ENCODE results near the gene SSBP2. TPM values are rescaled to one million over a fixed set of nuclear protein-coding genes. Genes with fewer than 3 reads are reported as not detected.

SSBP2 gene
- total and polyA plus RNA-seq, 2 donors (not counting 3 experiments of a cell fraction or from before 2014, with no cell fraction given): 9.6 to 11.5 TPM

DNA sequence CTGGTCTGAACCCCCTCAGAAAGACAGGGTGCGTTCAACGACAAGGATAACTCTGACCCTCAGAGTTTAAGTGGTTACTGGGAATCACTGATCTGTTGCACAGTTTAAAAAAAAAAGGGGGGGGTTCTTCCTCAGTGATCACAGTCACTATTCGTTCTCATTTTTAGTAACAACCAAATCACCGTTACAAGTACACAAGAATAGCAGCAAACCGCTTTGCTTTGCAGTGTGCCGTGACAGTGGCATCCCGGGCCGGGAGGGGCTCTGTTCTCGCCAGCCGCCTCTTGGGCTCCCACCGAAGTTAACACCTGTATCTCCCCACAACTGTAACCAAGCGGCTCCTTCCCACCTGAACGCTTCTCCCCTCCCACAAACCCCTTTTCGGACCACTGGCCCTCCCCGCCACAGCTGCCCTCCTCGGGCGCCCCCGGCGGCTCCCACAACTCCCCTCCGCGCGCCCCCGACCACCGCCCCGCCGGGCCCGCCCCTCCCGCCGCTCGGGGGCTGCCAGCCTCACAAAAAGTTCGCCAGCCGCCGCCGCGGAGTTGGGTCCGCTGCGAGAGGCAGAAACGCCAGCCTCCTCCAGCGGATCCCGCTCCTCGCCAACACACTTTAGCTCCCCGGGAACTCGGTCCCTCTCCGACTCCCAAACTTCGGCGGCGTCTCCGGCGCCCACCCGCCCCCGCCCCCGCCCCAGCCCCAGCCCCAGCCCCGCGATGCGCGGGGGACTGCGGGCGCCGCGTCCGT, 1.2 kb downstream of the SSBP2 start:
- dilution Hi-C loops (cut with MboI; ENCODE audit: extremely low pct_ligation_motif_present, low sequenced_read_pairs): no loop called here
- ChIA-PET CTCF (interaction anchor here (0.7 to 4.6 kb wide), 14 partner anchors 38 to 450 kb away, joined by 3 to 89 read pairs (median 14); no protein-coding TSS in a partner anchor), POLR2A (interaction anchor here (0.6 to 1.9 kb wide), 2 partner anchors 102 to 418 kb away, joined by 3 to 37 read pairs; no protein-coding TSS in a partner anchor)
- BruUV-seq (replicated peaks): no TSS peak
- intact Hi-C loops (cut with micrococcal nuclease): loop anchor here (2.0 to 10.0 kb wide), 4 partner anchors 123 to 785 kb away; partner anchors contain the start of gene RASGRF2
- H3K4me2 ChIP-seq (ENCODE audit: insufficient read depth, low read length): peak overlapping the region; percentile 25
- TF ChIP-seq, protein P1, sequence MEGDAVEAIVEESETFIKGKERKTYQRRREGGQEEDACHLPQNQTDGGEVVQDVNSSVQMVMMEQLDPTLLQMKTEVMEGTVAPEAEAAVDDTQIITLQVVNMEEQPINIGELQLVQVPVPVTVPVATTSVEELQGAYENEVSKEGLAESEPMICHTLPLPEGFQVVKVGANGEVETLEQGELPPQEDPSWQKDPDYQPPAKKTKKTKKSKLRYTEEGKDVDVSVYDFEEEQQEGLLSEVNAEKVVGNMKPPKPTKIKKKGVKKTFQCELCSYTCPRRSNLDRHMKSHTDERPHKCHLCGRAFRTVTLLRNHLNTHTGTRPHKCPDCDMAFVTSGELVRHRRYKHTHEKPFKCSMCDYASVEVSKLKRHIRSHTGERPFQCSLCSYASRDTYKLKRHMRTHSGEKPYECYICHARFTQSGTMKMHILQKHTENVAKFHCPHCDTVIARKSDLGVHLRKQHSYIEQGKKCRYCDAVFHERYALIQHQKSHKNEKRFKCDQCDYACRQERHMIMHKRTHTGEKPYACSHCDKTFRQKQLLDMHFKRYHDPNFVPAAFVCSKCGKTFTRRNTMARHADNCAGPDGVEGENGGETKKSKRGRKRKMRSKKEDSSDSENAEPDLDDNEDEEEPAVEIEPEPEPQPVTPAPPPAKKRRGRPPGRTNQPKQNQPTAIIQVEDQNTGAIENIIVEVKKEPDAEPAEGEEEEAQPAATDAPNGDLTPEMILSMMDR (IDR thresholded peaks at IDR 0.05; ENCODE audit: extremely low read depth in 1 of 2, insufficient read depth in 1 of 2, low read depth in 1 of 2, low read length in 2 of 2): peak in 1 of 2 donors; percentile 1
- no peak for TF ChIP-seq POLR2AphosphoS5 (IDR thresholded peaks at IDR 0.05; ENCODE audit: insufficient read depth, low read depth, low read length)
- H3K9me3 ChIP-seq (replicated peaks; ENCODE audit: control insufficient read depth, insufficient read depth, low read length): no peaks in the 10 kb centered on the region
- no peaks in the 10 kb centered on the region for H3K9me1 ChIP-seq (replicated peaks; ENCODE audit: control insufficient read depth, extremely low read depth, insufficient read depth, low read length)
- H3K27me3 ChIP-seq (ENCODE audit: control insufficient read depth in 2 of 2, insufficient read depth in 2 of 2, low read length in 2 of 2): no peaks in the 10 kb centered on the region
- peaks cover 11% of the 10 kb centered on the region for H3K4me1 ChIP-seq (ENCODE audit: control insufficient read depth, extremely low read depth, insufficient read depth, low read length)
- FAIRE-seq (no peak), DNase-seq (ENCODE audit: low read depth, low spot score) (peak; percentile 14)
- H2AFZ ChIP-seq (ENCODE audit: low read depth, low read length): peak overlapping the region; percentile 65
- no peak overlapping the region for H3K27ac ChIP-seq (ENCODE audit: insufficient read depth, low read depth, low read length)
- H3K79me2 ChIP-seq (ENCODE audit: control insufficient read depth, insufficient read depth, low read length): no peaks in the 10 kb centered on the region
- peak overlapping the region; percentile 0 for H3K9ac ChIP-seq (replicated peaks; ENCODE audit: extremely low read depth, insufficient read depth, low read length)
- no peaks in the 10 kb centered on the region for H3K36me3 ChIP-seq (ENCODE audit: control insufficient read depth in 2 of 2, extremely low read depth in 1 of 2, insufficient read depth in 2 of 2, low read length in 2 of 2)
- no peaks in the 10 kb centered on the region for H4K20me1 ChIP-seq (replicated peaks; ENCODE audit: control insufficient read depth, extremely low read depth, insufficient read depth, low read length)
- H3K4me3 ChIP-seq (replicated peaks in 1 of 3; ENCODE audit: insufficient read depth in 1 of 3, low read depth in 1 of 3, low read length in 3 of 3): peak overlapping the region; percentile 40 to 69 (median 60)

DNA sequence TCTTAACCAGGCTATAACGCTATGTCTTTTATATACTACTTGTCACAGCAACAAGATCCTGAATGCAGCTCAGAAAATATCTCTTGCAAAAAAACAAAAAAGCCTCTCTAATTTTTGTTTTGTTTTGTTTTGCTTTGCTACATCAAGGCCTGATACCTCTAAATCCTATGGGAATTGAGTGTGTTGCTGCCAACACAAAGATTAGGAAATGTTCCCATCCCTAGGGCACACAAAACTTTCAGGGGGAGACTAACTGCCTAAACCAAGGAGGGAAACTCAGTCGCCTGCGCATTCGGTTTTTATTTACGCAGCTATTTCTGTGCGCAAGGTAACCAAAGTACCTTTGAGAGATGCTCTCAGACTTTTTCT, 1.7 kb downstream of the SSBP2 start:
- no peak for FAIRE-seq
- peak overlapping the region; percentile 33 for H2AFZ ChIP-seq (ENCODE audit: low read depth, low read length)
- dilution Hi-C loops (cut with MboI; ENCODE audit: extremely low pct_ligation_motif_present, low sequenced_read_pairs) (no loop called here), intact Hi-C loops (cut with micrococcal nuclease) (no loop called here)
- H3K79me2 ChIP-seq (ENCODE audit: control insufficient read depth, insufficient read depth, low read length): no peaks in the 10 kb centered on the region
- H3K9me1 ChIP-seq (replicated peaks; ENCODE audit: control insufficient read depth, extremely low read depth, insufficient read depth, low read length): no peaks in the 10 kb centered on the region
- TF ChIP-seq POLR2A (IDR thresholded peaks at IDR 0.05; ENCODE audit: low read depth, low read length) (no peak), FOS (IDR thresholded peaks at IDR 0.05; ENCODE audit: borderline replicate concordance, insufficient read depth, low read length) (no peak), POLR2AphosphoS5 (IDR thresholded peaks at IDR 0.05; ENCODE audit: insufficient read depth, low read depth, low read length) (no peak)
- peak overlapping the region; percentile 25 for H3K4me2 ChIP-seq (ENCODE audit: insufficient read depth, low read length)
- no peak overlapping the region for H3K9ac ChIP-seq (replicated peaks; ENCODE audit: extremely low read depth, insufficient read depth, low read length)
- DNase-seq (ENCODE audit: low read depth, low spot score): no peak
- no peak overlapping the region for H3K27ac ChIP-seq (ENCODE audit: insufficient read depth, low read depth, low read length)
- no peaks in the 10 kb centered on the region for H3K9me3 ChIP-seq (replicated peaks; ENCODE audit: control insufficient read depth, insufficient read depth, low read length)
- POLR2A ChIA-PET: interaction anchor here (0.7 kb wide), 1 partner anchor 222 kb away, joined by 3 read pairs; the partner anchor contains the start of gene ATG10
- peaks cover 11% of the 10 kb centered on the region for H3K4me1 ChIP-seq (ENCODE audit: control insufficient read depth, extremely low read depth, insufficient read depth, low read length)
- CTCF ChIA-PET: interaction anchor here (1.0 to 4.6 kb wide), 7 partner anchors 102 to 416 kb away, joined by 3 to 89 read pairs (median 44); no protein-coding TSS in a partner anchor
- no peaks in the 10 kb centered on the region for H3K27me3 ChIP-seq (ENCODE audit: control insufficient read depth in 2 of 2, insufficient read depth in 2 of 2, low read length in 2 of 2)
- no peaks in the 10 kb centered on the region for H3K36me3 ChIP-seq (ENCODE audit: control insufficient read depth in 2 of 2, extremely low read depth in 1 of 2, insufficient read depth in 2 of 2, low read length in 2 of 2)
- BruUV-seq (replicated peaks): no TSS peak
- peak overlapping the region in 2 of 3 experiments; percentile 40 to 69 for H3K4me3 ChIP-seq (replicated peaks in 1 of 3; ENCODE audit: insufficient read depth in 1 of 3, low read depth in 1 of 3, low read length in 3 of 3)
- no peaks in the 10 kb centered on the region for H4K20me1 ChIP-seq (replicated peaks; ENCODE audit: control insufficient read depth, extremely low read depth, insufficient read depth, low read length)
